IPS-15b (cell line): Measurements from ENCODE around the gene ALKBH6.

Experiments
- H3K27me3 ChIP-seq: one replicate; pipeline ENCODE4 v1.6.1; 2013; ENCODE audit warnings: low read length; ENCODE audit not compliant: control insufficient read depth, insufficient read depth
- H3K36me3 ChIP-seq: one replicate; pipeline ENCODE4 v1.6.1; 2013; ENCODE audit warnings: low read length; ENCODE audit not compliant: control insufficient read depth, insufficient read depth
- H3K4me1 ChIP-seq: one replicate; pipeline ENCODE4 v1.6.1; 2013; ENCODE audit warnings: mild to moderate bottlenecking, low read length; ENCODE audit not compliant: control insufficient read depth, insufficient read depth
- H3K4me3 ChIP-seq: one replicate; pipeline ENCODE4 v1.5.1; 2013; ENCODE audit warnings: low read depth, low read length
- H3K9ac ChIP-seq: one replicate; pipeline ENCODE4 v1.6.1; 2013; ENCODE audit warnings: low read depth, mild to moderate bottlenecking, low read length
- H3K9me3 ChIP-seq: one replicate; pipeline ENCODE4 v1.6.1; 2013; ENCODE audit warnings: mild to moderate bottlenecking, low read length; ENCODE audit not compliant: control insufficient read depth, insufficient read depth

Gene ALKBH6

DNA sequence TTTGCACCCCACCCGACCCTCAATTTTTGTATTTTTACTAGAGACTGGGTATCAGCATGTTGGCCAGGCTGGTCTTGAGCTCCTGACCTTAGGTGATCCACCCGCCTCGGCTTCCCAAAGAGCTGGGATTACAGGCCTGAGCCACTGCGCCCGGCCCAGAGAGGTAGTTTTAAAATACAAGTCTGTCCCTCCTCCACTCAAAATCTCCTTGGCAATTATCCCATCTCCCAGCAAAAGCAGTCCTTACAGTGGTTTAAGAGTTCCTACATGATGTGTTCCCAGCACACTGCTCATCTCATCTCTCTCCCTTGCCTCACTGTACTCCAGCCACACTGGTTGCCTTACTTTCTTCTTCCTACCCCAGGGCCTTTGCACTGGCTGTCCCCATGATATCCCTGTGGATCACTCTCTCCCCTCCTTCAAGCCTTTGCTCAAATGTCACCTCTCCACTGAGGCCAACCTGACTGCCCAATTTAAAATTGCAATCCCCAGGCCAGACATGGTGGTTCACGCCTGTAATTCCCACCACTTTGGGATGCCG is 53.5 kb downstream of the ALKBH6 start:
- Histone ChIP-seq H3K27me3 (peaks cover 35% of the 10 kb centered on the region), H3K4me1 (no peaks in the 10 kb centered on the region)

DNA sequence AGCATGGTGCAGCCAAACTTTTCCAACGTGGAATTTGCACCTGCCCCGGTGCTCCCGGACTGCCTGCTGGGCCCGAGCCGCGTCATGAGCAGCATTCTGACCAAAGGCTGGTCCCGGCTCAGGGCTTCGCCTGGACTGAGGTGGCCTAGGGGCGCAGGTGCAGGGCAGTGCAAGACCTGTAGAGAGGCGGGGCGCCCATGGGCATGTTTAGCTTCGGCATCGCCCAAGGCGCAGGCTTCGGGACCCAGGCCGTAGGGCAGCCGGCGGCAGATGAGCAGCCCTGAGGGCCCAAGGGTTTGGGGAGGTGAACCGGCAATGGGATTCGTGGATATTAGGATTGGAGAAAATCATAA is 54.1 kb downstream of the ALKBH6 start:
- no peaks in the 10 kb centered on the region for H3K9me3 ChIP-seq
- peaks cover 35% of the 10 kb centered on the region for H3K27me3 ChIP-seq
- no peaks in the 10 kb centered on the region for H3K36me3 ChIP-seq
- peak overlapping the region; percentile 43 for H3K4me3 ChIP-seq
- no peaks in the 10 kb centered on the region for H3K4me1 ChIP-seq
- no peak overlapping the region for H3K9ac ChIP-seq

More for the DNA sequence above, 53.5 kb downstream of the ALKBH6 start:
- Histone ChIP-seq H3K36me3 (no peaks in the 10 kb centered on the region), H3K4me3 (no peak overlapping the region), H3K9ac (no peak overlapping the region), H3K9me3 (no peaks in the 10 kb centered on the region)
